ENCODE results near the gene ANKMY1.

ANKMY1 gene

DNA sequence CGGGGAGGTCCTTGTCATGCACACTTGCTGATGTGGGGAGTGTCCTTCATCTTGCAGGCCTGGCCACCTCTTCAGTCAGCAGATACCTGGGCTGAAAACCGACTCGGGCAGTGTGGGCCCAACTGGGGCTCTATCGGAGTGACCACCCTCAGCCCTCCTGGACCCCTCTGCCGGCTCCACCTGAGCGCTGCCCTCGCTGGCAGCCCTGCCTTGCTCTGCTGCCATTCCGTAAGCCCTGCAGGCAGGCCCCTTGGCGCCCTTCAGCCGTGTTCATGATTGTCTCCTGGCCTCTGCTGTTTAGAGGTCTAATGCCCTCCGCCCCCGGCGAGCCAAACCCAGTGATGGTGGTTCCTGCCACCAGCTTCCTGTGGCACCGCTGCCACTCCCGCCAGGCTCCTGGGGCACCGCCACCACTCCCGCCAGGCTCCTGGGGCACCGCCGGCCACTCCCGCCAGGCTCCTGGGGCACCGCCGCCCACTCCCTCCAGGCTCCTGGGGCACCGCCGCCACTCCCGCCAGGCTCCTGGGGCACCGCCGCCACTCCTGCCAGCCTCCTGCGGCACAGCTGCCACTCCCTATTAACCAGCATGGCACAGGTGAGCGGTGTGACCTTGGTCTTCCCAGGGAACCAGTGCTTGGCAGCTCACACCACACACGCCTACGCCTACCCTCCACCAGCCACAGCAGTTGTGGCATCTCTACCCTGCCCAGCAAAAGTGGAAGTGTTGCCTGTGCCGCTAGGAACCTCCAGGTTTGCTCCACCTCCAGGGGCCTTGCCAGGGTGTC is 44.7 kb upstream of the ANKMY1 start:
- no peak for DNase-seq (ENCODE audit: extremely low read depth, low read depth)
- TF ChIP-seq, protein P1, sequence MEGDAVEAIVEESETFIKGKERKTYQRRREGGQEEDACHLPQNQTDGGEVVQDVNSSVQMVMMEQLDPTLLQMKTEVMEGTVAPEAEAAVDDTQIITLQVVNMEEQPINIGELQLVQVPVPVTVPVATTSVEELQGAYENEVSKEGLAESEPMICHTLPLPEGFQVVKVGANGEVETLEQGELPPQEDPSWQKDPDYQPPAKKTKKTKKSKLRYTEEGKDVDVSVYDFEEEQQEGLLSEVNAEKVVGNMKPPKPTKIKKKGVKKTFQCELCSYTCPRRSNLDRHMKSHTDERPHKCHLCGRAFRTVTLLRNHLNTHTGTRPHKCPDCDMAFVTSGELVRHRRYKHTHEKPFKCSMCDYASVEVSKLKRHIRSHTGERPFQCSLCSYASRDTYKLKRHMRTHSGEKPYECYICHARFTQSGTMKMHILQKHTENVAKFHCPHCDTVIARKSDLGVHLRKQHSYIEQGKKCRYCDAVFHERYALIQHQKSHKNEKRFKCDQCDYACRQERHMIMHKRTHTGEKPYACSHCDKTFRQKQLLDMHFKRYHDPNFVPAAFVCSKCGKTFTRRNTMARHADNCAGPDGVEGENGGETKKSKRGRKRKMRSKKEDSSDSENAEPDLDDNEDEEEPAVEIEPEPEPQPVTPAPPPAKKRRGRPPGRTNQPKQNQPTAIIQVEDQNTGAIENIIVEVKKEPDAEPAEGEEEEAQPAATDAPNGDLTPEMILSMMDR (IDR thresholded peaks at IDR 0.05; ENCODE audit: low read depth, low read length, missing control alignments) = no peak
- no peak overlapping the region for H3K4me3 ChIP-seq (replicated peaks; ENCODE audit: low read depth, low read length)

DNA sequence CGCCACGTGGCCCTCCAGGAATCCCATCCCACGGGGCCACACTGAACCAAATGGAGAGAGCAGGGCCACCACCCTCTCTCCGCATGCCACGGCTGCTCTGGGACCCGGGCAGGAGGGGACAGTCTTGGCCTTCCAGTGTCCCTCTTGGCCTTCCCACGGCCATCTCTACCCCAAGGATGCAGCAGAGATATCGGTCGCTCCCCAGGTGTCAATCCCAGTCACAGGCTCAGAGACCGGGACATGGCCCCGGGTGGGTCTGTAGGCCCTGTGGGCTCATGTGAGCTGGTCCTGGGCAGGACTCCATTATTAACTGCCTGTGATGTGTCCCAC is 44.0 kb upstream of the ANKMY1 start:
- TF ChIP-seq, protein P1 (IDR thresholded peaks at IDR 0.05; ENCODE audit: low read depth, low read length, missing control alignments) = no peak
- no peak for DNase-seq (ENCODE audit: extremely low read depth, low read depth)
- H3K4me3 ChIP-seq (replicated peaks; ENCODE audit: low read depth, low read length) = no peak overlapping the region

DNA sequence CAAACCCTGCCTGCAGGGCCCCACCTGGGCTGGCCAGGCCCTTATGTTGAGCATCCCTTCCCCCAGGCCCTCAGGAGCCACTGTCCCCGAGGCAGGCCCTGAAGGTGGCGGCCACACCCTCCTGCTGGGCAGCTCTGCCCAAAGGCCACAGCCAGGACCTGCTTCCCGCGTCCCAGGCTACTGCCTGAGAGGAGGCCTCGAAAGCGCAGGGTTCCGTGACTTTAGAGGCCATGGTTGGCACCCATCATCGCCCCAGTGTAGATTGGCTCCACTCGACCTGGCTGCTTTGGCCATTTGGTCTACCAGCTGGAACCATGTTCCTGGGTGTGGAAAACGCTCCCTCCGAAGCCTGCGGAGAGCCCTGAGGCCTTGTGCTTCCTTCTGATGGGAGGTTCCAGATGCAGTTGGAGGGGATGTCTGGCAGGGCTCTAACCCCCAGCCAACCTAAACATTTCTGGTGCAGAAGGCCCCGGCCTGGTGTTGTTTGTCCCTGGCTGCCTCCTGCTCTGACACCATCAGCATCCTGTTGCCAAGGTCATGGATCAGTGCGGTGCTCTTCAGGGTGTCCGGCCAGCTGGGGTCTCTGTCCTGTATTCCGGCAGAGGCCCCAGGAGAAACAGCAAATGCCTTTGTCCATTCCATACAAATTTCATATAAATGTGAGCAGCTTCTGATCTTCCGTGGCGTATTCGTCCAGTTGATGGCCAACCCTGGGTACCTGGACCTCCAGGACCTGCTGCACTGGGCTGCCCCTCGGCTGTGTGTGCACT is 43.5 kb upstream of the ANKMY1 start:
- H3K4me3 ChIP-seq (replicated peaks; ENCODE audit: low read depth, low read length) = no peak overlapping the region
- no peak for DNase-seq (ENCODE audit: extremely low read depth, low read depth)
- TF ChIP-seq, protein P1 (IDR thresholded peaks at IDR 0.05; ENCODE audit: low read depth, low read length, missing control alignments) = no peak

DNA sequence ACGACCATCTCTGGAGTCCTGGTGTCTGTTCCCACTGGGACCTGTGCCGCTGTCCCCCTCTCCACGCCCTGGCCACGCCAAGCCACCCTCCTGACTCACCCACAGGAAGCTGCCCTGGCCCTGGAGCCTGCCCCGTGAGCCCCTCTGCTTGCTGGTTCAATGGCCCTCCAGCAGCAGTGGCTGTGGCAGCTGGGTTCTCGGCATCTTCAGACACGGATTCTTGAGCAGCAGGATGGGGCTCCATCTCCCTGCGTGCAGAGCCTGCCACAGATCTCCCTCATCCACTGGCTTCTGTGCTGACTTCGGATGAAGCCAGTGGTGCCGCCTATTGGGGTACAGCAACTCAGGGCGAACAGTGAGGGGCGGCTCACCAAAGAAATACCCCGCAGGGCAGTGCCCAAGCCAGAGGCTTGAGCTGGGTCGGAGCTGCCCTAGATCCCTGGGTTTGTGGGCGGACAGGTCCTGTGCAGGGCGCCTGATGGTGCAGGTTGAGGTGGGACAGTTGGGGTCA is 42.7 kb upstream of the ANKMY1 start:
- DNase-seq (ENCODE audit: extremely low read depth, low read depth) = no peak
- H3K4me3 ChIP-seq (replicated peaks; ENCODE audit: low read depth, low read length) = no peak overlapping the region
- TF ChIP-seq, protein P1 (IDR thresholded peaks at IDR 0.05; ENCODE audit: low read depth, low read length, missing control alignments) = no peak

DNA sequence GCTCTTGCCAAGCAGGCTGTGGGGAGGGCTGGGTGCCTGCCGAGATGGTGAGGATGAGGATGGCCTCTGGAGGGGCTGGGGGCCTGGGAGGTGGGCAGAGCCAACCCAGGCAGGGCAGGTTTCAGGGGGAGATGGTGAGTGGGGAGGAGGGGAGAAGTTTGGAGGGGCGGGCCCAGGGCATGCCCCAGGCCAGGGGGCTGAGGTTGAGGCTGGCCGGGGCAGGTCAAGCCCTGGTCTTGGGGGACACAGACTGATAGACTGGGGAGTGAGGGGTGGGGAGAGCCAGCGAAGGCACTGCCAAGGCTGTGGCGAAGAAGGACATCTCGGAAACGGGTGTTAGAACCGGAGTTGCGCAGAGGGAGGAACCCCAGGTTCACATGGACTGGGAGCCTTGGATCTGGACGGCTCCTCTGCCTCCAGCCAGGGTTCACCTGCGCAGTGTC is 41.4 kb upstream of the ANKMY1 start:
- H3K4me3 ChIP-seq (replicated peaks; ENCODE audit: low read depth, low read length) = no peak overlapping the region
- TF ChIP-seq, protein P1 (IDR thresholded peaks at IDR 0.05; ENCODE audit: low read depth, low read length, missing control alignments) = no peak
- no peak for DNase-seq (ENCODE audit: extremely low read depth, low read depth)

DNA sequence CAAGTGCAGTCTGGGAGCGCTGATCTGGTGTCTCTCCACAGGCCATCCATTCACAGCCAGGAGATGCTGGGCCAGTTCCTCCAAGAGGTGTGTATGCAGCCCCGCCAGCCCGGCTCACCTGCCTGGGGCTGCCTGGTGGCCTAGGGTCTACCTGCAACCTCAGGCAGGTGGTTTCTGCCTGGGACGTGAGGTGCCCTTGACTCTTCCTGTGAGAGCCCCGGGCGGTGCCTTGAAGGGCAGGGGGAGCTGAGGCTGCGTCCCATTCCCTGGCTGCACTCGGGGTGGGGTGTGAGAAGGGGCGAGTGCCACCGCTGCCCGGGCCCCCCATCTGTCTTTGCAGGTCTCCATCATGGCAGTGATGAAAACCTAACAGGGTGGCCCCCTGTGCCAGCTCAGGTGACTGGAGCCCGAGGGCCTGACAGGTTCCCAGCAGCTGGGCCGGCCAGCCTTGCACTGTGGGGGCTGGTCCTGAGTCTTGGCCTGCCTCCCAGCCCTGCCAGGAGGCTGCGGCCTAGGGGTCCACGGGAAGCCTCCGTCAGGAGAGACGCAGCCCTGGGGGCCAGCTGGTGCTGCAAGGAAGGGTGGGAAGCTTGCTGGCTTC is 40.6 kb upstream of the ANKMY1 start:
- no peak overlapping the region for H3K4me3 ChIP-seq (replicated peaks; ENCODE audit: low read depth, low read length)
- TF ChIP-seq, protein P1 (IDR thresholded peaks at IDR 0.05; ENCODE audit: low read depth, low read length, missing control alignments) = no peak
- no peak for DNase-seq (ENCODE audit: extremely low read depth, low read depth)
